Measurements from ENCODE around the gene UBE2Z.

DNA sequence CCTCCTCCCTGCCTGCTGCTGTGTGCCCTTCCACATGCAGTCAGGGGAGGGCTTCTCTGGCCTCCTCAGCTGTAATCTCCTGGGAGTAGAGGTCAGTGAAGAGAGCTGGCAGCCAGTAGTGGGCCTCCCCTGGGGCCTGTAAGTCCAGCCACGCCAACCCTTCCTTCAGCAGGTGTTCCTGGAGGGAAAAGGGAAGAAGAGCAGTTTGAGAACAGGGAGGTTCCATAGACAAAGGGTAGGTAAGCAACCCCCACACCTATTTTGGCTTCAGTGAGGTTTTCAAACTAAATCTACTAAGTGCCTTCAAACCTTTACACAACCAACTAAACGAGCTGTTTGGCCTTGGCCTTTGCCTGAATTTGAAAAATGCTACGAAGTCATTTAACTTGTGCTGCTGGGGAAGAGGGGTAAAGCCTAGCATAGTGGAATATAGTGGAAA lies 22.2 kb downstream of the UBE2Z start:
- TF ChIP-seq, protein P1, sequence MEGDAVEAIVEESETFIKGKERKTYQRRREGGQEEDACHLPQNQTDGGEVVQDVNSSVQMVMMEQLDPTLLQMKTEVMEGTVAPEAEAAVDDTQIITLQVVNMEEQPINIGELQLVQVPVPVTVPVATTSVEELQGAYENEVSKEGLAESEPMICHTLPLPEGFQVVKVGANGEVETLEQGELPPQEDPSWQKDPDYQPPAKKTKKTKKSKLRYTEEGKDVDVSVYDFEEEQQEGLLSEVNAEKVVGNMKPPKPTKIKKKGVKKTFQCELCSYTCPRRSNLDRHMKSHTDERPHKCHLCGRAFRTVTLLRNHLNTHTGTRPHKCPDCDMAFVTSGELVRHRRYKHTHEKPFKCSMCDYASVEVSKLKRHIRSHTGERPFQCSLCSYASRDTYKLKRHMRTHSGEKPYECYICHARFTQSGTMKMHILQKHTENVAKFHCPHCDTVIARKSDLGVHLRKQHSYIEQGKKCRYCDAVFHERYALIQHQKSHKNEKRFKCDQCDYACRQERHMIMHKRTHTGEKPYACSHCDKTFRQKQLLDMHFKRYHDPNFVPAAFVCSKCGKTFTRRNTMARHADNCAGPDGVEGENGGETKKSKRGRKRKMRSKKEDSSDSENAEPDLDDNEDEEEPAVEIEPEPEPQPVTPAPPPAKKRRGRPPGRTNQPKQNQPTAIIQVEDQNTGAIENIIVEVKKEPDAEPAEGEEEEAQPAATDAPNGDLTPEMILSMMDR (IDR thresholded peaks at IDR 0.05), result no peak
- TF ChIP-seq POLR2A (IDR thresholded peaks at IDR 0.05), result no peak
- no peak for TF ChIP-seq POLR2AphosphoS5 (IDR thresholded peaks at IDR 0.05)

Measured in prostate gland (tissue), 2 donors.